K562 (cell line): ENCODE results near the gene VPS45. TPM values are rescaled to one million over a fixed set of nuclear protein-coding genes. Genes with fewer than 3 reads are reported as not detected.

ENCODE experiments used
- ATAC-seq: fragments of 200-7000 bp; cut with Tn5 transposase; 3 replicates; pipeline ENCODE4 v1.9.1; 2020; ENCODE audit warnings: moderate library complexity
- BruUV-seq: library from RNA; stranded (reverse); fragments of 400-500 nt; replicated peaks from 2 replicates; lab custom pipeline; 2021; lab: Mats Ljungman, UMichigan
- CTCF ChIA-PET: fragments of 300-600 bp; formaldehyde crosslinking; extraction: SDS; loops from one replicate; lab custom pipeline; 2021; ENCODE audit warnings: low intra/inter-chr PET ratio; lab: Yijun Ruan, JAX
- POLR2A ChIA-PET: fragments of 300-600, 350-650 bp; sonication (Branson Sonifier 250); formaldehyde crosslinking; extraction: SDS; loops from one replicate; lab custom pipeline; 2021; ENCODE audit warnings: antibody characterized with exemption, inconsistent platforms; lab: Yijun Ruan, JAX
- DNase-seq, 4 experiments: peaks; one replicate each; pipeline versions ENCODE4 v3.0.0 to v3.0.0-alpha.2; 2011 to 2018; ENCODE audit warnings: low spot score in 3 of 4, mixed read lengths in 3 of 4; ENCODE audit errors: extremely low read depth in 1 of 4
- FAIRE-seq: peaks from 2 replicates; lab custom pipeline; 2011; peaks lifted over from hg19 to GRCh38; lab: Jason Lieb, UNC
- H2AFZ ChIP-seq: 2 replicates; pipeline ENCODE4 v1.6.0; 2011; ENCODE audit warnings: low read depth, low read length, control low read depth, inconsistent platforms
- H3K27ac ChIP-seq: fragments of 200-600 bp; 3 replicates; pipeline ENCODE4 v1.8.0; 2011; ENCODE audit warnings: low read depth, mild to moderate bottlenecking, control low read depth, inconsistent platforms, low read length, moderate library complexity, mixed read lengths; ENCODE audit errors: extremely low read depth
- H3K27me3 ChIP-seq, 2 experiments: fragments of 300-600 bp in 1 of 2; 2 replicates in 1 of 2; 3 replicates in 1 of 2; pipeline versions ENCODE4 v1.6.0 to v1.8.0; 2011; ENCODE audit warnings: inconsistent platforms in 2 of 2, low read length in 2 of 2, mild to moderate bottlenecking in 1 of 2, mixed read lengths in 1 of 2, moderate library complexity in 1 of 2; ENCODE audit not compliant: control insufficient read depth in 2 of 2, insufficient read depth in 2 of 2
- H3K36me3 ChIP-seq: fragments of 300-600 bp; 3 replicates; pipeline ENCODE4 v1.8.0; 2011; ENCODE audit warnings: mild to moderate bottlenecking, low read length, inconsistent platforms; ENCODE audit not compliant: control insufficient read depth, insufficient read depth
- H3K4me1 ChIP-seq, 2 experiments: fragments of 200-600 bp in 1 of 2; replicated peaks in 1 of 2; 2 replicates in 1 of 2; 3 replicates in 1 of 2; pipeline versions ENCODE4 v1.5.1 to v1.8.0; 2011; ENCODE audit warnings: inconsistent platforms in 2 of 2, low read length in 2 of 2, mild to moderate bottlenecking in 1 of 2, mixed read lengths in 1 of 2, moderate library complexity in 1 of 2; ENCODE audit not compliant: control insufficient read depth in 2 of 2, insufficient read depth in 2 of 2
- H3K4me2 ChIP-seq: 2 replicates; pipeline ENCODE4 v1.6.1; 2011; ENCODE audit warnings: low read length, control low read depth, inconsistent platforms, mixed read lengths; ENCODE audit not compliant: insufficient read depth
- H3K4me3 ChIP-seq: fragments of 200-600 bp; sonication (generic), shearing (Covaris generic); 2 replicates; pipeline ENCODE4 v1.5.1; 2016; ENCODE audit warnings: control low read depth, inconsistent platforms
- H3K79me2 ChIP-seq: fragments of 200-600 bp; 3 replicates; pipeline ENCODE4 v1.8.0; 2011; ENCODE audit warnings: low read length, inconsistent platforms; ENCODE audit not compliant: control insufficient read depth, insufficient read depth
- H3K9ac ChIP-seq, 2 experiments: 2 replicates each; pipeline versions ENCODE4 v1.6.0 to v1.6.1; 2011; ENCODE audit warnings: low read depth in 2 of 2, low read length in 2 of 2, control low read depth in 1 of 2, inconsistent platforms in 1 of 2, mild to moderate bottlenecking in 1 of 2, mixed read lengths in 1 of 2; ENCODE audit not compliant: insufficient read depth in 1 of 2
- H3K9me1 ChIP-seq: one replicate; pipeline ENCODE4 v1.6.0; 2011; ENCODE audit warnings: inconsistent platforms, mild to moderate bottlenecking, low read length, moderate library complexity; ENCODE audit not compliant: control insufficient read depth, insufficient read depth
- H3K9me3 ChIP-seq: replicated peaks from 2 replicates; pipeline ENCODE4 v1.5.1; 2011; ENCODE audit warnings: low read depth, low read length, inconsistent platforms; ENCODE audit not compliant: control insufficient read depth, insufficient read depth
- H4K20me1 ChIP-seq: replicated peaks from 2 replicates; pipeline ENCODE4 v1.6.1; 2011; ENCODE audit warnings: low read length, inconsistent platforms, mixed read lengths; ENCODE audit not compliant: control insufficient read depth, insufficient read depth
- BCOR ChIP-seq: fragments of 450-650 bp; IDR thresholded peaks from 2 replicates; pipeline ENCODE4 v1.6.1; 2016
- EP300 ChIP-seq: IDR thresholded peaks from 2 replicates; pipeline ENCODE4 v1.6.1; 2012; ENCODE audit warnings: low read length, improper control_type of control experiment
- KAT8 ChIP-seq: fragments of 450-650 bp; IDR thresholded peaks from 2 replicates; pipeline ENCODE4 v1.6.1; 2016; ENCODE audit warnings: low read depth, mild to moderate bottlenecking
- MECOM ChIP-seq: fragments of 250-450 bp; sonication (Bioruptor Pico); IDR thresholded peaks from 2 replicates; pipeline ENCODE4 v1.8.0; 2022; ENCODE audit warnings: inconsistent platforms
- NKRF ChIP-seq: fragments of 450-650 bp; IDR thresholded peaks from 2 replicates; pipeline ENCODE4 v1.6.1; 2016; ENCODE audit warnings: borderline replicate concordance
- NONO ChIP-seq, 2 experiments: fragments of 200-400 bp in 1 of 2; fragments of 450-650 bp in 1 of 2; formaldehyde crosslinking in 1 of 2; IDR thresholded peaks; 2 replicates each; pipeline ENCODE4 v1.6.1; 2017; ENCODE audit warnings: low read depth in 2 of 2, mild to moderate bottlenecking in 2 of 2, moderate library complexity in 2 of 2, low read length in 1 of 2
- PRMT5 ChIP-seq: sonication (generic); formaldehyde crosslinking; IDR thresholded peaks from 2 replicates; pipeline ENCODE4 v1.5.0; 2020; ENCODE audit warnings: missing genetic modification reagents
- ZNF3 ChIP-seq: fragments of 250-450 bp; sonication (Bioruptor Pico); IDR thresholded peaks from 2 replicates; pipeline ENCODE4 v1.5.0; 2021; ENCODE audit warnings: mild to moderate bottlenecking, moderate library complexity
- ZNF507 ChIP-seq: conservative IDR thresholded peaks from 2 replicates; pipeline ENCODE4 v1.6.1; 2017; ENCODE audit warnings: missing genetic modification characterization, missing compliant biosample characterization
- WGBS: fragments of 100-300 bp; shearing (Covaris generic); methylation state at CpG from one replicate; pipeline ENCODE4 v1.1.6; 2016; ENCODE audit warnings: low coverage, mixed read lengths; ENCODE audit not compliant: insufficient coverage; ENCODE audit errors: missing lambda C conversion rate; 5-methylcytosine and 5-hydroxymethylcytosine counted together
- in situ Hi-C: fragments of 300-500 bp; cut with MboI; formaldehyde crosslinking; loops from 4 replicates; pipeline ENCODE4 v1.15.0; 2018; ENCODE audit warnings: inconsistent platforms, mixed read lengths
- intact Hi-C: fragments of 100-400 bp; cut with micrococcal nuclease; formaldehyde crosslinking; loops from 2 replicates; pipeline ENCODE4 v1.14.2; 2022
- polyA plus RNA-seq, 8 experiments: library from polyadenylated mRNA; depleted of rRNA in 4 of 8; stranded (reverse) in 5 of 8; unstranded in 3 of 8; fragments of >200 nt; fragmentation: Nextera tagmentation in 2 of 8; fragmentation: Illumina TruSeq in 1 of 8; extraction: Ambion mirVana in 2 of 8; extraction: Trizol in 1 of 8; gene quantifications; 2 replicates each; pipeline versions ENCODE4 v1.2.1 to v1.2.3, GENCODE V29; 2011 to 2014; ENCODE audit warnings: inconsistent platforms in 1 of 8, missing spikeins in 1 of 8
- total RNA-seq, 7 experiments: library from RNA; depleted of rRNA in 6 of 7; stranded (reverse); fragments of >200 nt in 6 of 7; fragmentation: Illumina TruSeq in 2 of 7; extraction: Trizol in 2 of 7; gene quantifications; 2 replicates each; pipeline versions ENCODE4 v1.2.1 to v1.2.3, GENCODE V29; 2011 to 2021; ENCODE audit warnings: low replicate concordance in 1 of 7
- TF ChIP-seq, protein P1 (sequence below), 2 experiments: fragments of 450-650 bp; IDR thresholded peaks; 2 replicates each; pipeline ENCODE4 v1.6.1; 2016; ENCODE audit warnings: mild to moderate bottlenecking in 2 of 2, borderline replicate concordance in 1 of 2, low read depth in 1 of 2, moderate library complexity in 1 of 2

Gene VPS45
- total and polyA plus RNA-seq, 9 of the 15 experiments (the other 6 are each of a cell fraction or from before 2014, with no cell fraction given): 17.9 to 48.2 (median 34.4) TPM

DNA sequence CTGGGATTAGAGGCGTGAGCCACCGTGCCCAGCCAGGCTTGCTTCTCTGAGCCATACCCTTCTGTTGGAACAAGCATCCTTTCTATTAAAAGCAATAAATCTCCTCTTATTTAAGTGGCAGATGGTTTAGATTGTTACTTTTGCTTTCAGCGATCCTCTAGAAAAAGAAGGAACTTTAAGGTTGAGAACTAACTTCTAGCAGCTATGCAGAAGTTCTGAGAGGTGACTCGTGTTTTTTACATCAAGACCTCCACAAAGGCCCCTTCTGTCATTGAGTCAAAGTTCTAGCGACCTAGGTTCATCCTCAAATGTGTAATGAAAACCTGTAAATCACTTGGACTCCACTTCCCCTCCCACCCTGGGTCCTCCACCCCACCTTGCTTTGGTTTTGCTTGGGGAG lies 112.9 kb downstream of the VPS45 start:
- BruUV-seq: no TSS peak
- H4K20me1 ChIP-seq: no peaks in the 10 kb centered on the region
- no peak overlapping the region for H3K4me2 ChIP-seq
- in situ Hi-C loops (no loop called here), intact Hi-C loops (no loop called here)
- ATAC-seq: no peak
- no peaks in the 10 kb centered on the region for H3K4me1 ChIP-seq
- DNase-seq: no peak
- H3K27me3 ChIP-seq: no peaks in the 10 kb centered on the region
- H3K9me3 ChIP-seq: no peaks in the 10 kb centered on the region
- no peaks in the 10 kb centered on the region for H3K9me1 ChIP-seq
- H3K27ac ChIP-seq: no peak overlapping the region
- CTCF ChIA-PET: no interaction called here
- H3K79me2 ChIP-seq: no peaks in the 10 kb centered on the region
- H2AFZ ChIP-seq: 0 out of 2 replicates have a peak overlapping the region, but pooled peaks have one; percentile 4
- H3K4me3 ChIP-seq: no peak overlapping the region
- POLR2A ChIA-PET: no interaction called here
- WGBS: 48% methylated on average over 5 of the region's 5 CpGs
- no peaks in the 10 kb centered on the region for H3K36me3 ChIP-seq
- no peak overlapping the region for H3K9ac ChIP-seq
- FAIRE-seq: no peak
- TF ChIP-seq ZNF3 (CRISPR knock-in tag): no peak
- TF ChIP-seq, protein P1, sequence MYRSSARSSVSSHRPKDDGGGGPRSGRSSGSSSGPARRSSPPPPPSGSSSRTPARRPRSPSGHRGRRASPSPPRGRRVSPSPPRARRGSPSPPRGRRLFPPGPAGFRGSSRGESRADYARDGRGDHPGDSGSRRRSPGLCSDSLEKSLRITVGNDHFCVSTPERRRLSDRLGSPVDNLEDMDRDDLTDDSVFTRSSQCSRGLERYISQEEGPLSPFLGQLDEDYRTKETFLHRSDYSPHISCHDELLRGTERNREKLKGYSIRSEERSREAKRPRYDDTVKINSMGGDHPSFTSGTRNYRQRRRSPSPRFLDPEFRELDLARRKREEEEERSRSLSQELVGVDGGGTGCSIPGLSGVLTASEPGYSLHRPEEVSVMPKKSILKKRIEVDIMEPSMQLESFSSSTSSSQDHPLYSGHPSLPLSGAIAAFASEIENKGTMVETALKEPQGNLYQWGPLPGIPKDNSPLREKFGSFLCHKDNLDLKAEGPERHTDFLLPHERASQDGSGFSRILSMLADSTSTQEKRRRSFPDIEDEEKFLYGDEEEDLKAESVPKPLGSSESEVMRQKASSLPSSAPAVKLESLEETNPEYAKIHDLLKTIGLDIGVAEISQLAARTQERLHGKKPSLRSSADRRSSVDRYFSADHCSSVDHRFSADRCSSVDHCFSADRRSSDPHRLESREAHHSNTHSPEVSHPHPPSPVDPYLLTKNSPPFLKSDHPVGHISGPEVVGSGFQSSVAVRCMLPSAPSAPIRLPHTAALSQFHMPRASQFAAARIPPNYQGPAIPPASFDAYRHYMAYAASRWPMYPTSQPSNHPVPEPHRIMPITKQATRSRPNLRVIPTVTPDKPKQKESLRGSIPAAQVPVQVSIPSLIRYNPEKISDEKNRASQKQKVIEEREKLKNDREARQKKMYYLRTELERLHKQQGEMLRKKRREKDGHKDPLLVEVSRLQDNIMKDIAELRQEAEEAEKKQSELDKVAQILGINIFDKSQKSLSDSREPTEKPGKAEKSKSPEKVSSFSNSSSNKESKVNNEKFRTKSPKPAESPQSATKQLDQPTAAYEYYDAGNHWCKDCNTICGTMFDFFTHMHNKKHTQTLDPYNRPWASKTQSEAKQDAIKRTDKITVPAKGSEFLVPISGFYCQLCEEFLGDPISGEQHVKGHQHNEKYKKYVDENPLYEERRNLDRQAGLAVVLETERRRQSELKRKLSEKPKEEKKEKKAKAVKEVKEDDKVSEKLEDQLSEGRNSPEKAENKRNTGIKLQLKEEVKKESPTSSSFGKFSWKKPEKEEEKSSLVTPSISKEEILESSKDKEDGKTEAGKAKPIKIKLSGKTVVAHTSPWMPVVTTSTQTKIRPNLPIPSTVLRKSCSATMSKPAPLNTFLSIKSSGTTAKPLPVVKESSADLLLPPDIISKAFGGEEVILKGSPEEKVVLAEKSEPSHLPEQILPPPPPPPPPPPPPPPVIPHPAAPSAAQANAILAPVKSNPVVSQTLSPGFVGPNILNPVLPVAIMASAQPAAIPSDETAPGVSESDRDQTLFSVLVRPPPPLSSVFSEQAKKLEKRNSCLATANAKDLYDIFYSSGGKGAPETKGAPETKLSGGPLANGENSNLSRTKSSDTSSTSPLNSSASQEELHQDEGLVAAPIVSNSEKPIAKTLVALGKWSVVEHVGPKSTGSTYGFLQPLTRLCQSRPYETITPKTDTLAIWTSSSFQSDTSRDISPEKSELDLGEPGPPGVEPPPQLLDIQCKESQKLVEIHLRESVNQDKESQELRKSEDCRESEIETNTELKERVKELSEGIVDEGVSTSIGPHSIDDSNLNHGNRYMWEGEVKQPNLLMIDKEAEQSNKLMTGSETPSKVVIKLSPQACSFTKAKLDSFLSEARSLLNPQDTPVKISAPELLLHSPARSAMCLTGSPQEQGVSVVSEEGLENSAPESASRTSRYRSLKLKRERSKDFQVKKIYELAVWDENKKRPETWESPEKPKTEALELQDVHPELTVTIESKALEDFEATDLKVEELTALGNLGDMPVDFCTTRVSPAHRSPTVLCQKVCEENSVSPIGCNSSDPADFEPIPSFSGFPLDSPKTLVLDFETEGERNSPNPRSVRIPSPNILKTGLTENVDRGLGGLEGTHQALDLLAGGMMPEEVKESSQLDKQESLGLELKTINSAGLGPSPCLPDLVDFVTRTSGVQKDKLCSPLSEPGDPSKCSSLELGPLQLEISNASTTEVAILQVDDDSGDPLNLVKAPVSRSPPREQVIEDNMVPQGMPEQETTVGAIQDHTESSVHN (IDR thresholded peaks at IDR 0.05; ENCODE audit: borderline replicate concordance in 1 of 2, low read depth in 1 of 2): no peak
- no peak for TF ChIP-seq ZNF507 (tag)
- no peak for TF ChIP-seq MECOM (CRISPR knock-in tag)
- TF ChIP-seq PRMT5: no peak
- TF ChIP-seq KAT8: no peak
- TF ChIP-seq NKRF: no peak
- TF ChIP-seq BCOR: no peak
- no peak for TF ChIP-seq NONO (IDR thresholded peaks at IDR 0.05; ENCODE audit: low read depth in 2 of 2, low read length in 1 of 2)
- no peak for TF ChIP-seq EP300
